ENCODE measurements around the gene RCVRN. TPM values are rescaled to one million over a fixed set of nuclear protein-coding genes. Genes with fewer than 3 reads are reported as not detected.

RCVRN gene
- polyA plus RNA-seq, 1 of the 3 experiments (the other 2 are of a cell fraction): not detected

DNA sequence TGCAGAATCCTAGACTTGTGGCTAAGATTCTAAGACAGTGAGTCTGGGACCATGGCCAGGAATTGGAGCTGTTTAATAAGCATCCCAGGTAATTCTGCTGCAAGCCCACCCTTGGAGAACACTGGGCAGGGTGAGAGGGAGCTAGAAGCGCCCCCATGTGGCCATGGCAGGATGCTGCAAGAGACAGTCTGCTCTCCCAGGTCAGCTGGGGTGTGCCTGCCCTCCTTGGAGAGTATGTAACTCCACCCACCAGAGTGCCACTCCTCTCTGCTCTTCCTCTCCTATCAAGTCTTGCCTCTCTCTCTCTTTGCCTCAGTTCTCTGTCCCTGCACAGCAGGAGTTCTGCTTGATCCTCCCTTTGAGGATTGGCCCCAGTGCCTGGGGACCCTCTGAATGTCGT lies 14.9 kb downstream of the RCVRN start:
- POLR2A ChIA-PET: no interaction called here
- Histone ChIP-seq H3K36me3 (replicated peaks in 1 of 2; ENCODE audit: control insufficient read depth in 1 of 2, insufficient read depth in 2 of 2, low read length in 1 of 2) (no peaks in the 10 kb centered on the region), H3K4me3 (ENCODE audit: low read depth in 2 of 2, low read length in 1 of 2) (no peak overlapping the region), H3K4me1 (ENCODE audit: control insufficient read depth in 1 of 2, insufficient read depth in 2 of 2, low read depth in 1 of 2, low read length in 1 of 2) (no peaks in the 10 kb centered on the region), H3K4me2 (no peak overlapping the region), H3K9me3 (no peaks in the 10 kb centered on the region), H2AFZ (ENCODE audit: low read depth) (no peak overlapping the region), H3F3A (replicated peaks; ENCODE audit: insufficient read depth) (no peaks in the 10 kb centered on the region), H3K9ac (no peak overlapping the region), H4K20me1 (ENCODE audit: insufficient read depth) (no peaks in the 10 kb centered on the region), H3K79me2 (ENCODE audit: insufficient read depth) (no peaks in the 10 kb centered on the region), H3K27ac (ENCODE audit: low read depth in 2 of 2, low read length in 1 of 2) (no peak overlapping the region), H3K27me3 (ENCODE audit: insufficient read depth) (no peaks in the 10 kb centered on the region), H3K9me2 (no peaks in the 10 kb centered on the region)
- peak; percentile 35 for DNase-seq
- TF ChIP-seq CTCF (IDR thresholded peaks at IDR 0.05) (peak; percentile 49), IRF3 (IDR thresholded peaks at IDR 0.05; ENCODE audit: low read depth, low read length) (no peak)
- WGBS (ENCODE audit: low lambda C conversion rate): 10% methylated on average over 1 of the region's 2 CpGs
- CTCF ChIA-PET: interaction anchor here (0.6 to 1.1 kb wide), 3 partner anchors 8 to 445 kb away, joined by 3 read pairs; no protein-coding TSS in a partner anchor

DNA sequence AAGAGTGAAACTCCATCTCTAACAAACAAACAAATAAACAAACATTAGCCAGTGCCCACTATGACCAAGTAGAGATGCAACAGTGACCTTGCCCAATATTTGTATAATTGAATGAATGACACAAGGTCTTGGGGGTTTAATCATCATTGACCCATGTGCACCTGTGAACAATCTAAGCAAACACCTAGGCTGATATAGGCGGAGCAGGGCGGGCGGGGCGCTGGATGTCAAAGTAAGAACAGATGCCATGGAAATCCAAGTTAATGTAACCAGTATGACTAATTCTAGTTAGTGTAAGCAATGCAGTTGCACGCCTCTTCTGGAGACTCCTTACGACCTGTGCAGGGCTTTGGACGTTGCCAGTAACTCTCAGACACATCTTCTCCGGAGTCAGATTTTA lies 17.6 kb downstream of the RCVRN start:
- Histone ChIP-seq H3K9ac (no peak overlapping the region), H3K27me3 (ENCODE audit: insufficient read depth) (no peaks in the 10 kb centered on the region), H3K36me3 (replicated peaks in 1 of 2; ENCODE audit: control insufficient read depth in 1 of 2, insufficient read depth in 2 of 2, low read length in 1 of 2) (no peaks in the 10 kb centered on the region), H2AFZ (ENCODE audit: low read depth) (no peak overlapping the region), H3K9me3 (peaks cover 10% of the 10 kb centered on the region; the same call in 1 of the 2 replicates), H3K9me2 (no peaks in the 10 kb centered on the region), H3K4me1 (ENCODE audit: control insufficient read depth in 1 of 2, insufficient read depth in 2 of 2, low read depth in 1 of 2, low read length in 1 of 2) (no peaks in the 10 kb centered on the region), H3K4me2 (no peak overlapping the region), H3K79me2 (ENCODE audit: insufficient read depth) (no peaks in the 10 kb centered on the region), H3K4me3 (ENCODE audit: low read depth in 2 of 2, low read length in 1 of 2) (no peak overlapping the region), H4K20me1 (ENCODE audit: insufficient read depth) (no peaks in the 10 kb centered on the region), H3K27ac (ENCODE audit: low read depth in 2 of 2, low read length in 1 of 2) (no peak overlapping the region), H3F3A (replicated peaks; ENCODE audit: insufficient read depth) (no peaks in the 10 kb centered on the region)
- DNase-seq: no peak
- ChIA-PET POLR2A (no interaction called here), CTCF (no interaction called here)
- 5% methylated on average over 8 of the region's 8 CpGs for whole genome bisulfite sequencing (ENCODE audit: low lambda C conversion rate)
- TF ChIP-seq MAX (IDR thresholded peaks at IDR 0.05; ENCODE audit: low read depth): no peak
- TF ChIP-seq ELF1 (IDR thresholded peaks at IDR 0.05): no peak
- TF ChIP-seq JUND (IDR thresholded peaks at IDR 0.05): no peak
- no peak for TF ChIP-seq TCF12 (IDR thresholded peaks at IDR 0.05)
- TF ChIP-seq, protein P1, sequence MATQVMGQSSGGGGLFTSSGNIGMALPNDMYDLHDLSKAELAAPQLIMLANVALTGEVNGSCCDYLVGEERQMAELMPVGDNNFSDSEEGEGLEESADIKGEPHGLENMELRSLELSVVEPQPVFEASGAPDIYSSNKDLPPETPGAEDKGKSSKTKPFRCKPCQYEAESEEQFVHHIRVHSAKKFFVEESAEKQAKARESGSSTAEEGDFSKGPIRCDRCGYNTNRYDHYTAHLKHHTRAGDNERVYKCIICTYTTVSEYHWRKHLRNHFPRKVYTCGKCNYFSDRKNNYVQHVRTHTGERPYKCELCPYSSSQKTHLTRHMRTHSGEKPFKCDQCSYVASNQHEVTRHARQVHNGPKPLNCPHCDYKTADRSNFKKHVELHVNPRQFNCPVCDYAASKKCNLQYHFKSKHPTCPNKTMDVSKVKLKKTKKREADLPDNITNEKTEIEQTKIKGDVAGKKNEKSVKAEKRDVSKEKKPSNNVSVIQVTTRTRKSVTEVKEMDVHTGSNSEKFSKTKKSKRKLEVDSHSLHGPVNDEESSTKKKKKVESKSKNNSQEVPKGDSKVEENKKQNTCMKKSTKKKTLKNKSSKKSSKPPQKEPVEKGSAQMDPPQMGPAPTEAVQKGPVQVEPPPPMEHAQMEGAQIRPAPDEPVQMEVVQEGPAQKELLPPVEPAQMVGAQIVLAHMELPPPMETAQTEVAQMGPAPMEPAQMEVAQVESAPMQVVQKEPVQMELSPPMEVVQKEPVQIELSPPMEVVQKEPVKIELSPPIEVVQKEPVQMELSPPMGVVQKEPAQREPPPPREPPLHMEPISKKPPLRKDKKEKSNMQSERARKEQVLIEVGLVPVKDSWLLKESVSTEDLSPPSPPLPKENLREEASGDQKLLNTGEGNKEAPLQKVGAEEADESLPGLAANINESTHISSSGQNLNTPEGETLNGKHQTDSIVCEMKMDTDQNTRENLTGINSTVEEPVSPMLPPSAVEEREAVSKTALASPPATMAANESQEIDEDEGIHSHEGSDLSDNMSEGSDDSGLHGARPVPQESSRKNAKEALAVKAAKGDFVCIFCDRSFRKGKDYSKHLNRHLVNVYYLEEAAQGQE (IDR thresholded peaks at IDR 0.05; ENCODE audit: low read depth, low read length): no peak
- TF ChIP-seq GATA2 (CRISPR knock-in tag; IDR thresholded peaks at IDR 0.05): no peak
- no peak for TF ChIP-seq CTCF (IDR thresholded peaks at IDR 0.05)
- no peak for TF ChIP-seq CHD2 (IDR thresholded peaks at IDR 0.05; ENCODE audit: low read length, partially characterized antibody)
- TF ChIP-seq POLR2AphosphoS5 (IDR thresholded peaks at IDR 0.05; ENCODE audit: low read depth, low read length): no peak
- TF ChIP-seq FOXM1 (IDR thresholded peaks at IDR 0.05; ENCODE audit: low read depth): no peak
- no peak for TF ChIP-seq RCOR1 (IDR thresholded peaks at IDR 0.05; ENCODE audit: low read length)
- TF ChIP-seq RFX5 (IDR thresholded peaks at IDR 0.05; ENCODE audit: low read length): no peak
- TF ChIP-seq FOSL2 (IDR thresholded peaks at IDR 0.05; ENCODE audit: borderline replicate concordance, low read depth): no peak
- TF ChIP-seq NRF1 (IDR thresholded peaks at IDR 0.05; ENCODE audit: low read depth, low read length): no peak
- TF ChIP-seq TEAD4 (IDR thresholded peaks at IDR 0.05; ENCODE audit: borderline replicate concordance, insufficient read depth): no peak
- no peak for TF ChIP-seq EP300 (IDR thresholded peaks at IDR 0.05; ENCODE audit: borderline replicate concordance in 1 of 2, low read depth in 1 of 2, low read length in 1 of 2)
- TF ChIP-seq SIN3A (IDR thresholded peaks at IDR 0.05; ENCODE audit: borderline replicate concordance, low read depth, low read length): no peak
- TF ChIP-seq PBX3 (IDR thresholded peaks at IDR 0.05): no peak
